H1 (cell line): ENCODE results near the gene CEP78. TPM values are rescaled to one million over a fixed set of nuclear protein-coding genes. Genes with fewer than 3 reads are reported as not detected.

Experiments used
- BCL11A ChIP-seq, 2 experiments: IDR thresholded peaks; one replicate each; pipeline ENCODE4 v1.6.1; 2011; ENCODE audit warnings: low read depth in 2 of 2, low read length in 2 of 2, mild to moderate bottlenecking in 2 of 2
- MAFK ChIP-seq: IDR thresholded peaks from 2 replicates; pipeline ENCODE4 v1.6.1; 2012; ENCODE audit warnings: low read depth, mild to moderate bottlenecking, improper control_type of control experiment, low read length
- POLR2AphosphoS5 ChIP-seq: IDR thresholded peaks from 2 replicates; pipeline ENCODE4 v1.6.1; 2011; ENCODE audit warnings: low read depth, low read length
- polyA plus RNA-seq, 7 experiments: library from polyadenylated mRNA; depleted of rRNA in 3 of 7; stranded (reverse) in 5 of 7; unstranded in 2 of 7; fragments of >200 nt in 5 of 7; fragments of 200-250 nt in 2 of 7; gene quantifications; 1 replicate in 5 of 7; 2 replicates in 1 of 7; 4 replicates in 1 of 7; pipeline versions ENCODE4 v1.2.1 to v1.2.3, GENCODE V29; 2011 to 2013; ENCODE audit warnings: missing spikeins in 2 of 7, mixed read lengths in 2 of 7
- total RNA-seq: library from RNA; stranded (reverse); fragmentation: NEBNext Ultra II Directional; extraction: Animal tissue kit (Norgen Biotek cat#: 25700); gene quantifications from 2 replicates; pipeline ENCODE4 v1.2.1, GENCODE V29; 2021

The CEP78 gene
- total and polyA plus RNA-seq, 2 of the 8 experiments (the other 6 are each of a cell fraction or from before 2014, with no cell fraction given), result 10.3 to 40.9 TPM

DNA sequence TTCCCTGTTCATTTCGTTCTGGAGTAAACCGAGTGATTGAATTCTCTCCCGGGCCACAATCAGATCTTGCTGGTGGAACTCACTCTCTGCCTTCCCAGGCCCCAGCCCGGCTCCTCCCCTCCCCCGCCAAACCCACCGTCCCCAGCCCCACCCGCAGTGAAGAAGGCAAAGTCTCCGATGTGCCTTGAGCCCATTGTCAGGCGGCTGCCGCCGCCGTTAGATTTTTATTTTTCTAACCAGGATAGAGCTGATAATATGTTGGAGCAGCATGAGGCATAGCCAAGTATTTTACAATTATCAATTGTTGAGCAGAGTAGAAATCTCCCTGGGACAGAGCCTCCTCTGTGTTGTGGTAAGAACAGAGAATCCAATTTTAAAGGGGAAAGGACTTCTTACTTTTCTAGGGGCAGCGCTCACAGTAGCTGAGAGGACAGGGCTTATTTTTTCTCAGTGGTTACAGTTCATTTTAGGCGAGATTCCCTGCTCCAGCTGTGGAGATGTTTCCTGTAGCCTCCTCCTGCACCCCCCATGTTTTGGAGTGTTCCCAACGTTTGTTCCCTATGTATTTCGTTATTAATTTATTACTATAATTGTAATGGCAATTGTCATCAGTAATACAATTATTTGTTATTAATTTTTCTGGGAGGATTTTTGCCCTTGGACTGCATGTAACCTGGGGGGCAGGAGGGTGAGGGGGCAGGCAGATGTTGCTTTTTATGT is 62.3 kb downstream of the CEP78 start (continued):
- TF ChIP-seq POLR2AphosphoS5 (no peak; the same call in 1 of the 2 replicates), MAFK (no peak), BCL11A (IDR thresholded peaks at IDR 0.05; ENCODE audit: low read depth in 2 of 2, low read length in 2 of 2) (no peak)
